T-helper 1 cell treated with Interleukin-12 subunit alpha and Interleukin-12 subunit beta and Interleukin-4 antibody, amounts not matched to agents 30 μg/mL and 1 μg/mL, for 36 hours (primary cell): Measurements from ENCODE around the gene KRT2.

Experiments used
- H3K27ac Mint-ChIP-seq: one replicate; pipeline ENCODE4 v1.8.0; 2021; ENCODE audit warnings: mild to moderate bottlenecking, mixed read lengths
- H3K27me3 Mint-ChIP-seq: one replicate; pipeline ENCODE4 v1.8.0; 2021; ENCODE audit warnings: low read depth, mixed read lengths
- H3K36me3 Mint-ChIP-seq: one replicate; pipeline ENCODE4 v1.8.0; 2021; ENCODE audit warnings: low read depth, mixed read lengths
- H3K4me1 Mint-ChIP-seq: one replicate; pipeline ENCODE4 v1.8.0; 2021; ENCODE audit warnings: low read depth, mixed read lengths
- H3K4me3 Mint-ChIP-seq: one replicate; pipeline ENCODE4 v1.8.0; 2021; ENCODE audit warnings: mild to moderate bottlenecking, moderate library complexity, mixed read lengths
- H3K9me3 Mint-ChIP-seq: one replicate; pipeline ENCODE4 v1.8.0; 2021; ENCODE audit warnings: mixed read lengths

Gene KRT2

DNA sequence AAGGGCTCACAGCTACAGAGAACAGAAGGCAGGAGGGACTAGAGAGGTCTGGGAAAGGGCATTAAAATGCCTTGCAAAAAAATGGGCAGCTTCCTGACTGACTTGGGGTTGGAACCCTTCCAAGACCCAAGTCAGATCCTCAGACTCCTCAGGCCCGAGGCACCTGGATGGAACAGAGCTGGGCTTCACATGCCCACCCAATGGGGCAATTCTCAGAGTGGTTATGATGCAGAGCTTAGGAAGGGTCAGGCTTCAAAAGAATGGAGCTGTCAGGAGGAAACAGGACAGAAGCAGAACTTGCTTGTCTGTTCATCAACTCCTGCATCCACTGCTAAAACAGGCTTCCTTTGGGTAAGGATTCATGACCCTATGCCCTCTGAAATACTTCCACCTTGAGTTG, 37.9 kb upstream of the KRT2 start:
- no peaks in the 10 kb centered on the region for H3K9me3 Mint-ChIP-seq
- H3K36me3 Mint-ChIP-seq, result no peaks in the 10 kb centered on the region
- H3K27me3 Mint-ChIP-seq, result peaks cover 65% of the 10 kb centered on the region
- H3K4me3 Mint-ChIP-seq, result peak overlapping the region; percentile 1
- no peak overlapping the region for H3K27ac Mint-ChIP-seq
- peaks cover 10% of the 10 kb centered on the region for H3K4me1 Mint-ChIP-seq

DNA sequence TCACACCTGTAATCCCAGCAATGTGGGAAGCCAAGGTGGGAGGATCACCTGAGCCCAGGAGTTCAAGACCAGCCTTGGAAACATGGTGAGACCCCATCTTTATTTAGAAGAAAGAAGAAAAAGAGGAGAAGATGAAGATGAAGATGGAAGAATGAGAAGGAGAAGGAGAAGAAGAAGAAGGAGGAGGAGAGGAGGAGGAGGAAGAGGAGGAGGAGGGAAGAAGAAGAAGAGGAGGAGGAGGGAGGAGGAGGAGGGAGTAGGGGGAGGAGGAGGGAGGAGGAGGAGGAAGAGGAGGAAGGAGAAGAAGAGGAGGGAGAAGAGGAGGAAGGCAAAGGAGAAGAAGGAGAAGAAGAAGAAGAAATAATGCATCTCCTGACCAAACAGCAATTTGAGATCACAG, 37.2 kb upstream of the KRT2 start:
- H3K4me3 Mint-ChIP-seq, result no peak overlapping the region
- no peak overlapping the region for H3K27ac Mint-ChIP-seq
- no peaks in the 10 kb centered on the region for H3K9me3 Mint-ChIP-seq
- peaks cover 60% of the 10 kb centered on the region for H3K27me3 Mint-ChIP-seq
- peaks cover 10% of the 10 kb centered on the region for H3K4me1 Mint-ChIP-seq
- no peaks in the 10 kb centered on the region for H3K36me3 Mint-ChIP-seq

DNA sequence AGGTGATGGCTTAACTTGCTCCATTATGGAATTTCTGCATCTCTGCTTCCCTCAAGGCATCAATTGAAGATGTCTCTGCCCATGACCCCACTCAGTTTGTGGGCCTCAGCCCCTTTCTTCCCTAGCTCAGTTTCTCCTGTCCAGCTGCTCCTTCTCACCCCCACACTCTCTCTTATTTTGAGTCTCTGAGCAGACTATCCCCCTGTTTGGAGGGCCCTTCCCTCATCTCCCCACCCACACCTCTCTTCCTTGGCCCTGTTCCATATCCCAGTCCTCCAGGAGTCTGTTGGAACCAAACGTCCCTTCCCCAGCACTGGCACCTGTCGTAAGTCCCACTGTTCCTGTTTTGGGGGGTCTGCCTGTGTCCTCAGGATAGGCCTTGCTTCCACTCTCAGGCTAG, 36.5 kb upstream of the KRT2 start:
- H3K4me1 Mint-ChIP-seq, result peaks cover 10% of the 10 kb centered on the region
- no peak overlapping the region for H3K4me3 Mint-ChIP-seq
- H3K27me3 Mint-ChIP-seq, result peaks cover 59% of the 10 kb centered on the region
- H3K27ac Mint-ChIP-seq, result no peak overlapping the region
- no peaks in the 10 kb centered on the region for H3K36me3 Mint-ChIP-seq
- H3K9me3 Mint-ChIP-seq, result no peaks in the 10 kb centered on the region

DNA sequence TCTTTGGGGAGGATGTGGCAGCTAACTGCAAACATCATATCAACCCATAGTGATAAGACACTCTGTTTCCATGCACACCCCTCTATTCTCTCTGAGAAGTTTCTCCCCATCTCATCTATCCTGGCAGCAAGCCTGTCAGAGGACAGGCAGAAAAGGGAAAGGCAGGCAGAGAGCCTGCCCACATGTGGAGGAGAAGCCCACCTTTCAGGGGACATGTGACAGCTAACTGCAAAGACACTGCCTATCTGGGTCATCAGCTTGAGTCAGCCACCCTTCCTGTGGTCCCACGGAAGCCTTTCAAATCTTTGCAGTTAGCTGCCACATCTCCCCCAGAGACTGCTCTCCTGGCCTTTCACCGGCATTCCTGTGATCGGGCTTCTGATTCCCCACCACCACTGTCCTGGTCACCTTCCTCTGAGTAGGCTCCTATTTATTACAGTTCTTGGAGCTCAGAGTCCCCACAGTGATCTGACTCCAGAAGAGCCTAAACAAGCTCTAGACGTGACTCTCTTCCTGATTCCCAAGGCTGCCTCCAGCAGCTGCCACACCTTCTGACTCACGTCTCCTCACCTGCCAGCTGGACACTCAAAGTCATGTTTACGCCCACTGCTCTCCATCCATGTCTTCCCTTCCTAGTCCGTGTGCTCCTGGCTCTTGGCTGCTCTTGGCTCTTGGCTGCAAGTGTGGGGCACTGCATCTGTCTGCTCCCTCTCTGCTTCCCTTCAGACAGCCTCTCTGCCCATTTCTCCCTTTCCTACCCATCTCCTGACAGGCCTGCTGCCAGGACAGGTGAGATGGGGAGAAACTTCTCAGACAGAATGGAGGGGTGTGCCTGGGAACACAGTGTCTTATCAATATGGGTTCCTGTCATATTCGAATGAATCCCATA, 35.7 kb upstream of the KRT2 start:
- H3K27me3 Mint-ChIP-seq, result peaks cover 51% of the 10 kb centered on the region
- peaks cover 10% of the 10 kb centered on the region for H3K4me1 Mint-ChIP-seq
- no peaks in the 10 kb centered on the region for H3K36me3 Mint-ChIP-seq
- H3K9me3 Mint-ChIP-seq, result no peaks in the 10 kb centered on the region
- H3K27ac Mint-ChIP-seq, result no peak overlapping the region
- H3K4me3 Mint-ChIP-seq, result no peak overlapping the region

DNA sequence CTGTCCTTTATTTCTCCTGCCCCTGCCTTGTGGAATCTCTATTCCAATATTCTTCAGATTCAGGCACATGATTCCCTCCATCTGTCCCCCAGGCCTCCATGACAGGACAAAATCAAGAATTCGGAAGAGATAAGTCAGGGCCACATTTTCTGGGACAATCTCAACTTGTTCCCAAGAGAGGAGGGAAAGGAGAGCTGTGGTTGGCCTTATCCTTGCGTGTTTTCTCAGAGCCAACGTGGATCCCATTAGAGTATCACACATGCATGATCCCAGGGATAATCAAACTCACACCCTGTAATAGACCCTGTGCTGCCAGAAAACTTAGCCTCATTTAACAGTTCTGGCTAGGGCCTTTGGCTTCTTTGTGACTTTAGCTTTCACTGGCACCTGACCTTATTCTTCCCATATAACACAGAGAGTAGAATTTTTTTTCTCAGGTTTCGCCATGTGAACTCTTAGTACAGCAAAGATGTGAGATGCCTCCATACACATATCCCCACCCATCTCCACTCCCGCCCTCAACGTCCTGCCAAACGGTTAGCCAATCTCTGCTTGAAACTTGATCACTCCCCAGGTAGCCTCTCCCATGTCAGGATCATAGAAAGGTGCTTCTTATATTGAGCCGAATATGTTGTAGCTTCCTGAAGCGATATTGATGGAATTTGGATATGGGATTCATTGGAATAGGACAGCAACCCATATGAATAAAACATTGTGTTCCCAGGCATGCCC, 34.9 kb upstream of the KRT2 start:
- peaks cover 10% of the 10 kb centered on the region for H3K4me1 Mint-ChIP-seq
- H3K4me3 Mint-ChIP-seq, result no peak overlapping the region
- peaks cover 43% of the 10 kb centered on the region for H3K27me3 Mint-ChIP-seq
- H3K36me3 Mint-ChIP-seq, result no peaks in the 10 kb centered on the region
- H3K9me3 Mint-ChIP-seq, result no peaks in the 10 kb centered on the region
- no peak overlapping the region for H3K27ac Mint-ChIP-seq

DNA sequence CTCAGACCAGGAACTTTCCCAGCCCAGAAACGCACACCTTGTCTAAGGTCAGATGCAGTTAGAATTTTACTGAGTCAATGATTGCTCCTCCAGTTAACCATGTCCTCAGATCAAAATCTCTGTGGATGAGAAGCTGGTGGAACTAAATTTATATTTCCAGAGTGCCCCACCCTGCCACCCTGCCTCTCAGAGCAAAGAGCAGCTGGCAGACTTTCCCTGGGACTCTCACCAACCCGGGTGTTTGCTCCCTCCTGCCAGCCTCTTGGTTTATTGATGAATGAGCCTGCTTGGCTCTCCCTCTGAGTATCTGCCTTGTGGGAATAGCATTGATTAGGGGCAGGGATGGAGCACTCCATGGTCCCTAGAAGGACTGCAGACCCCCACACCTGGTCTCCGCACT, 34.1 kb upstream of the KRT2 start:
- no peaks in the 10 kb centered on the region for H3K9me3 Mint-ChIP-seq
- H3K27me3 Mint-ChIP-seq, result peaks cover 41% of the 10 kb centered on the region
- H3K27ac Mint-ChIP-seq, result no peak overlapping the region
- no peaks in the 10 kb centered on the region for H3K36me3 Mint-ChIP-seq
- H3K4me3 Mint-ChIP-seq, result no peak overlapping the region
- peaks cover 13% of the 10 kb centered on the region for H3K4me1 Mint-ChIP-seq

DNA sequence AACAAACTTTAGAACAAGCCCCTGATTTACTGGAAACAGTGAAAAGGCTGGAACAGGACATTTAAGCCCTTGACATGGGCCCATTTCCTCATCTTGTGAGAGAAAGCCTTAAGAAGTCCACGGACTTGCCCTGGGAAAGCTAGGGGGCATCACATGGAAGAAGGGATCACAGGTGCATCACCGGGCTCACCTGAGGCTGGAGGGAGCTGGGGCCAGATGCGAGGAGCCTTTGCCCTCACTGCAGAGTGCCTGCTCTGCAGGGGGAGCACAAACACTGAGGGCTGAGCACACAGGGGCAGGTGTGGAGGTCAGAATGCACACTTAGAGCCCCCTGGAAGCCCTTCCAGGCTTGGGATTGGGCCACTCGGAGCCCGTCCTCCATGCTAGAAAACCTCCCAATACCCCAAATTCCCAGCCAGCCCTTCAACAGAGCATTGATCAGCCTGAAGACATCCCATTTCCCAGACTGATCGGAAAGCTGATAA, 33.4 kb upstream of the KRT2 start:
- peaks cover 11% of the 10 kb centered on the region for H3K4me1 Mint-ChIP-seq
- H3K9me3 Mint-ChIP-seq, result no peaks in the 10 kb centered on the region
- no peak overlapping the region for H3K4me3 Mint-ChIP-seq
- peaks cover 41% of the 10 kb centered on the region for H3K27me3 Mint-ChIP-seq
- H3K36me3 Mint-ChIP-seq, result no peaks in the 10 kb centered on the region
- H3K27ac Mint-ChIP-seq, result no peak overlapping the region

DNA sequence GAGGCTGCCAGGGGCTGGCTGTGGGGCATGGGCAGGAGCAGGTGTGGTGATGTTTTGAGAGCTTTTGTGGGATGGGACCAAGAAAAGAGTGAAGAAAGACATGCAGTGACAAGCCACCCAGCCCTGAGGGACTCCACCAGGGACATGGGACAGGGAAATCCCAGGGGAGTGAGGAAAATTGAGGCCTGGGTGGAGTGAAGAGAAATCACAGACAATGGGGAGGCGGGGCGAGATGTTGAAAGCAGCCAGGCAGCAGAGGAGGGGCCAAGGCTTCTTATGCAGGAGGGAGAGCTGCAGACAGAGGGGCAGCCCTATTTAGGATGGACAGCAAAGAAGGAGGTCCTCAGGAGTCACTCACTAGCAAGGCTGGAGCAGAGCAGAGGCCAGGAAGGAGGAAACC, 32.4 kb upstream of the KRT2 start:
- peaks cover 32% of the 10 kb centered on the region for H3K27me3 Mint-ChIP-seq
- no peak overlapping the region for H3K4me3 Mint-ChIP-seq
- H3K36me3 Mint-ChIP-seq, result no peaks in the 10 kb centered on the region
- no peaks in the 10 kb centered on the region for H3K9me3 Mint-ChIP-seq
- no peak overlapping the region for H3K27ac Mint-ChIP-seq
- peaks cover 11% of the 10 kb centered on the region for H3K4me1 Mint-ChIP-seq

DNA sequence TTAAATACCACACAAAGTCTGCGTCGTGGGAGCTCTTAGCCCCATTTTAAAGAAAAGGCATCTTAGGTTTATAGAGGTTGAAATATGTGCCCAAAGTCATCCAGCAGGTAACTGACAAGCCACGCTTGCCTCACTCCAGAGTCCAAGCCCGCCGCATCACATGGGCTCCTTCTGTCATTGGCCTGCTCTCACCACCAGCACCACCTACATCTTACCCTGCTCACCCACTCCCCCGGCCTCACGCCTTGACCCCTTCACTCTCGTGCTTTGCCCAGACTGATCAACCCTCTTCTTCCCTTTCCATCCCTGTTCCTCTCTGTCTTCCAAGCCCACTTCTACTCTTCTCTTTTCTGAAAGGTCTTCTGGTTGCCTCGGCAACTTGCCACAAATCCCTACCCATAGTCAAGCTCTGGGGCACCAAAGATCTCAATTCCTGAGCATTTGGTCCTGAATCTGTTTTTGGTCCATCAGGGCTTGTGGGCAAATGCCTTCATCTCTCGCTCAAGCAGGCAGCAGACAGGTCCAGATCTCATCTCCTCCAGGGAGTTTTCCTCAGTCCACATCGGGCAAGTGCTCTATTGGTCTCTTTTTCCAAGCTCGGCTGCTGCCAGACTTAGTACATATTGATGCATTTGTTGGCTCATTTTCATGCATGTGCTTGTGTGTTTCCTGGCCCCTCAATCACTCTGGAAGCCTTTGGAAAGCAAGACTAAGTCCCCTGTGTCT, 31.7 kb upstream of the KRT2 start:
- Mint-ChIP-seq H3K4me1 (peaks cover 11% of the 10 kb centered on the region), H3K4me3 (no peak overlapping the region), H3K27me3 (peaks cover 29% of the 10 kb centered on the region), H3K27ac (no peak overlapping the region), H3K36me3 (no peaks in the 10 kb centered on the region), H3K9me3 (no peaks in the 10 kb centered on the region)

DNA sequence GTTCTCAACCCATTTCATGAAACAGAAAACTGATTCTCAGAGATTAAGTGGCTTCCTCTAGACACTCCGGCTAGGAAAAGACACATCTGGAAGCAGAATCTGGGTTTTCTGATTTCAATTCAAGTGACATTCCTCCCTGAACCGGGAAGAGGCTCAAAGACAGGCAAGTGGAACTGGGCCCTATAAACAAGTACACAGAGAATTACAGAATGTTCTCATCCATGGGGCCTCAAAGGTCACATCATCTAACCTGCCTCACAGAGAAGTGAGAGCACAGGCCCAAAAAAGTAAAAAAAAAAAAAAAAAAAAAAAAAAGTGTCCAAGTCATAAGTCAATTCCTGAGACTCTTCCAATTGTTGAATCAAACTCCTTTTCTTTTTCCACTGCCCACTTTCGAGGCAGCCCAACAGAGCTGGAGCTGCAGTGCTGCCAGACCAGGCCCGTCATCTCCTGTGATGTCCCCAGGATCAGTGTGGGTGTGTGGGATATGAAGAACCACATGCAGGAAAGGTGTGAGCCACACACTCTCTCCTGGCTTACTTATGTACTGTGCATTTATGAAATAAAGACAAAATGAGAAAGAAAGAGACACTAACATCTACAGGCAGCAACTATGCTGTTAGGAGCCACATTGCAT, 31.0 kb upstream of the KRT2 start:
- H3K4me3 Mint-ChIP-seq, result no peak overlapping the region
- no peaks in the 10 kb centered on the region for H3K9me3 Mint-ChIP-seq
- H3K27ac Mint-ChIP-seq, result no peak overlapping the region
- no peaks in the 10 kb centered on the region for H3K36me3 Mint-ChIP-seq
- H3K27me3 Mint-ChIP-seq, result peaks cover 29% of the 10 kb centered on the region
- peaks cover 11% of the 10 kb centered on the region for H3K4me1 Mint-ChIP-seq

DNA sequence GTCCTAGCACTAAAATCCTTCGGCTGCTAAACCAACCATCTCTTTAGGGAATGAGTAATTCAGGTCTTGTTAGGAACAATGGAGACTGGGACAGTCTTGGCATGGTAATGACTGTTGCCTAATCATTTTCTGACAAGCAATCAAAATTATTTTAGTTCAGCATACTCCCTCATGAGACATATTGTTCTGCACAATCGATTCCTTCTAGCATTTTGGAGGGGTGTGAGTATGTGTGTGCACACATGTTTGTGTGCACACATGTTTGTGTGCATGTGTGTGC, 30.3 kb upstream of the KRT2 start:
- Mint-ChIP-seq H3K27me3 (peaks cover 26% of the 10 kb centered on the region), H3K4me3 (no peak overlapping the region), H3K4me1 (peaks cover 11% of the 10 kb centered on the region), H3K27ac (no peak overlapping the region), H3K36me3 (no peaks in the 10 kb centered on the region), H3K9me3 (no peaks in the 10 kb centered on the region)

DNA sequence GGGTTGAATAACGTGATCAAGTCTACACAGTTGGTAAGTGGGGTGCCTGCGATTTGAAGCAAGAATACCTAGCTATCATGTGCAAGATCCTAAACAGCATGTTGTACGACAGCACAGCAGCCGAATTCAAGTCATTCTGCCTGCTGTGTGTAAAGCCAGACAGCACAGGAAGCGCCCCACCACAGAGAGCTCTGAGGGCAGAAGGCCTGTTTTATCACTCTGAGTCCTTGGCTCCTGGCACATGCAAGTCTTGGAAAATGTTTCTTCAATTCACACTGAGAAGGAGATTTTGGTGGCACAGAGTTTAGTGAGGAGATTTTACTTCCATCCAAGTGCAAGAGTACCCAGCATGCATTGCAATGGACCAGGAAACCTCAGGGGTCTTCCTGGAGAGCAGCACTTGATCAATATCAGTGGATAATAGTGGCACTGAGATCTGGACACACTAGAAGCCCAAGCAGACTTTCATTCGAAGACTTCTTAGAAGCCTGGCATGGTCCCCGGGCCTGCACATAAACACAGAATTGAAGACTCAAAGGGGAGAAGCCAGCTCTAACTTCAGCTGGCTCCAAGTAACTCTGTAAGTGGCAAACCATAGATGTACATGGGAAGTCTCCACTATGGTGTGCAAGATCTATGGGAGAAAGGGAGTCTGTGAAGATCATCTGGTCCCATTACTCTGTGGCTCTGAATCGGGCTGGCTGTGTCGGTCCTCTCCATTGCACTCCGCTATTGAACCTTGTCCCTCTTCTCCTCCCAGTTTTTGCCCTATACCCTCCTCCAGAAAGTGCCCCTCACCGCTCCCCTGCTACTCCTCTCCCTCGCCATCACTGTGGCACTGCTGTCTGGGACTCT, 29.7 kb upstream of the KRT2 start:
- H3K36me3 Mint-ChIP-seq, result no peaks in the 10 kb centered on the region
- H3K4me3 Mint-ChIP-seq, result no peak overlapping the region
- peaks cover 12% of the 10 kb centered on the region for H3K4me1 Mint-ChIP-seq
- H3K27me3 Mint-ChIP-seq, result peaks cover 26% of the 10 kb centered on the region
- no peaks in the 10 kb centered on the region for H3K9me3 Mint-ChIP-seq
- H3K27ac Mint-ChIP-seq, result no peak overlapping the region

DNA sequence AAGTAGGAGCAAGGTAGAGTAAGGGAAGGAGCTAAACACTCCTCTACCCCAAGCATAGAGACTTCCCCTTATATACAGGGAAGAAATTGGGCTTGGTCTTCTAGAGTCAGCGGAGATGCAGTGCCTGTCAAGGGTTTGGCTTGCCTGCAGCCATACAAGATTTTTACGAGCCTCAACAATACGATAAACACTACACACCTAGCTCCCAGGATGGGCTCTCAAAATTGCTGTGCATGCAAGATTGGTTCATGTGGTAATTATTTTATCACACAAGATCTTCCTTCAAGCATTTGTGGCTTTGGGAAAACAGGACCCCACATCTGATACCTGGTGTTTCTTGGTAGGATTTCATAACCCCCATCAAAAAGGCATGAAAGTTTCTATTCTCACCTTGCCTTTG, 28.4 kb upstream of the KRT2 start, which contains the start of gene KRT1:
KRT1 (minus strand) TSS at position 45 of the 400 bp plus-strand sequence. CDS start 59 bp downstream, outside the sequence.
- Mint-ChIP-seq H3K4me3 (no peak within 1 kb of the TSS), H3K9me3 (no peaks in the 10 kb centered on the region), H3K27ac (no peak within 1 kb of the TSS), H3K4me1 (peaks cover 12% of the 10 kb centered on the region), H3K27me3 (peaks cover 26% of the 10 kb centered on the region), H3K36me3 (no peaks in the 10 kb centered on the region)
